ENCODE data around the gene ARHGEF10L.

The ARHGEF10L gene

GRCh38 chr1:17687145-17687544, 147.6 kb downstream of the ARHGEF10L start:
- DNase-seq: no peak

DNA sequence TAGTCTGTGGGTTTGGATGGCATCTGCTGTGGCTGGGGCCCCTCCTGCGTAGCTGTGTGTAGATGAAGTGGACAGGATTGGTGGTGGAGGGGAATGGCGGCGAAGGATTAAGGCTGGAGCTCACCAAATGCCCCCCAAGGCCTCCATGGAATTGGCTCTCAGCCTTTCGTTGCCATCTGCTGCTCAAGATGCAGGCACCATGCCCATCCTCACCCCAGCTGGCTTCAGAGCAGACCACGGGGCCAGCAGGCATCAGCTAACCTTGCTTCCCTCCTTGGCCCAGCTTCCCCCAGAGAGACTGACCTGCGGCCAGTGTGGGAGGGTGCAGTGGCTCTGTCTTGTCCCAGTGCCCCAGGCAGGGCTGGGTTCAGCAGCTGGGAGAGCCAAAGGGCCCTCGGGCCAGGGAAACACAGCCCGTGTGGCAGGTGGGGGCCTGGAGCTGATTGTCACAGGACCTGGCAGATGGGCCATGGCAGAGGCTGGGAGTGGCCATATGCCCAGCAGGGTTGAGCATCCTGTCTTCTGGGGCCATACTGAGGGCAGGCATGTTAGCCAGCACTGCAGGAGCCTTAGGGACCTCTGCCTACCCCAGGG, 148.8 kb downstream of the ARHGEF10L start:
- DNase-seq: peak; percentile 63

GRCh38 chr1:17689011-17689410, 149.5 kb downstream of the ARHGEF10L start:
- DNase-seq: peak; percentile 21

DNA sequence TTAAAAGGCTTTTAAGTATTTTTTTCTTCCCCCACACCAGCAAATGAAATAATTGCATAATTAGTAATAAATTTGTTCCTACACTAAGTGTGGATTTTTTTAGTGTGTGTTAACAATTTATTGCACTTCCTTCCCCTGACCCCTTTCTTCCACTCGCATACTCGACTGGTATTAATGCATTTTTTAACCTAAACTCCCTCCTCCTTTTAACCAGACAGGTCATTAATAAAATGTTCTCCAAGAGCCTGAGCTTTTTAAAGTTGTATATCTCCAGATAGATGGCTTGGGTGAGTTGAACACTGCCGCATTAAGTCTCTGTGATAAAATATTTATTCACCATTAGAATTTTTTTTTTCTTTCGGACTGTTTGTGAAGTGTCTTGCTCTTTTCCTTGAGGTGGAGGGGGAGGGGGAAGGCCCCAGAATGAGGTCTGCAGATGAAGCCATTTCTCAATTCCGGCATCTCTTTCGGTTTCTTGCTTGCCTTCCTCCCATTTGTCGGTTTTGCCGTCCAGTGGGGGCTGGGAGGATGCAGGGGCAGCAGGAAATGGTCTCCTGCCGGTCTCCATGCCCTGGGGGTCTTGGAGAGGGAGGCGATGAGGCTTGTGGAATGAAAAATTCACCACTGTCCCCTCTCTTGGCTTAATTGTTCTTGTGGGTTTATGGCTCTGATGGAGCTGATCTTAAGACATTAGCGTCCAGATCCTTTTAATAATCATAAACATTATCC, 151.6 kb downstream of the ARHGEF10L start:
- DNase-seq: no peak

- DNase-seq: no peak
Observed at GRCh38 chr1:17692645-17693044, 153.1 kb downstream of the ARHGEF10L start.

DNA sequence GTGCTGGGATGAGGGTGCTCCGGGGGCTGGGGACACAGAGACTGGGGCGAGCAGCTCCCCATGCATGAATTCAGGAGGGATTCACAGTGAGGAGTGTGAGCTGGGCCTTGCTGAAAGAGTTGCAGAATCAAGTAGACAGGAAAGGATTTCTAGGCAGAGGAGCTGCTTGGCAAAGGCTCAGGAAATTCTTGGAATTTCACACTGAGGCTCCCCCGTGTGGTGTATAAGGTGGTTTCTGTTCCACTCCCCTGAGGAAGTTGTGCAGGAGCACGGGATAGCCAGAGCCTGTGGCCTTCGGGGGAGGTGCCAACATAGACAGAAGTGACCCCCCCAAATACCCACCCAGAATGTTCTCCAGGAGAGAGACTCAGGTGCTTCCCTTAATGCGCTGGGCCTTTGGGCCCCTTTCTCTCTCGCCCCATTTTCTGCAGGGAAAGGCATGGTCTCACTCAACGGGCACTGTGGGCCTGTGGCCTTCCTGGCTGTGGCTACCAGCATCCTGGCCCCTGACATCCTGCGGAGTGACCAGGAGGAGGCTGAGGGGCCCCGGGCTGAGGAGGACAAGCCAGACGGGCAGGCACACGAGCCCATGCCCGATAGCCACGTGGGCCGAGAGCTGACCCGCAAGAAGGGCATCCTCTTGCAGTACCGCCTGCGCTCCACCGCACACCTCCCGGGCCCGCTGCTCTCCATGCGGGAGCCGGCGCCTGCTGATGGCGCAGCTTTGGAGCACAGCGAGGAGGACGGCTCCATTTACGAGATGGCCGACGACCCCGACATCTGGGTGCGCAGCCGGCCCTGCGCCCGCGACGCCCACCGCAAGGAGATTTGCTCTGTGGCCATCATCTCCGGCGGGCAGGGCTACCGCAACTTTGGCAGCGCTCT, 157.2 kb downstream of the ARHGEF10L start:
- peak; percentile 61 for DNase-seq

DNA sequence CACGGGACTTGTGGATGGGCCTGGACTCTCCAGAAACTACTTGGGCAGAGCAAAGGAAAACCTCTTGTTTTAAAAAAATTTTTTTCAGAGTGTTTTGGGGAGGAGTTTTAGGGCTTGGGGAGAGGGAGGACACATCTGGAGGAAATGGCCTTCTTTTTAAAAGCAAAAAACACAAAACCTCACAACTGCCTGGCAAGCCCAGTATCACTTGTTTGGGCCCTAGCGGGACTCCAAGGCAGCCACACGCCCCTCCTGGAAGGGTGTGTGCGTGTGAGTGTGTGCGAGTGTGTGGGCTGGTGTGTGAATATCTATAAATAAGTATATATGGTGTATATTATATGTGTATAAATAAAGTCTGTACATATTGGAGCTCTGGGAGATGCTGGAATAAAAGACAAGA, 158.0 kb downstream of the ARHGEF10L start:
- no peak for DNase-seq

- no peak for DNase-seq
Observed at GRCh38 chr1:17699581-17699980, 160.1 kb downstream of the ARHGEF10L start.

DNA sequence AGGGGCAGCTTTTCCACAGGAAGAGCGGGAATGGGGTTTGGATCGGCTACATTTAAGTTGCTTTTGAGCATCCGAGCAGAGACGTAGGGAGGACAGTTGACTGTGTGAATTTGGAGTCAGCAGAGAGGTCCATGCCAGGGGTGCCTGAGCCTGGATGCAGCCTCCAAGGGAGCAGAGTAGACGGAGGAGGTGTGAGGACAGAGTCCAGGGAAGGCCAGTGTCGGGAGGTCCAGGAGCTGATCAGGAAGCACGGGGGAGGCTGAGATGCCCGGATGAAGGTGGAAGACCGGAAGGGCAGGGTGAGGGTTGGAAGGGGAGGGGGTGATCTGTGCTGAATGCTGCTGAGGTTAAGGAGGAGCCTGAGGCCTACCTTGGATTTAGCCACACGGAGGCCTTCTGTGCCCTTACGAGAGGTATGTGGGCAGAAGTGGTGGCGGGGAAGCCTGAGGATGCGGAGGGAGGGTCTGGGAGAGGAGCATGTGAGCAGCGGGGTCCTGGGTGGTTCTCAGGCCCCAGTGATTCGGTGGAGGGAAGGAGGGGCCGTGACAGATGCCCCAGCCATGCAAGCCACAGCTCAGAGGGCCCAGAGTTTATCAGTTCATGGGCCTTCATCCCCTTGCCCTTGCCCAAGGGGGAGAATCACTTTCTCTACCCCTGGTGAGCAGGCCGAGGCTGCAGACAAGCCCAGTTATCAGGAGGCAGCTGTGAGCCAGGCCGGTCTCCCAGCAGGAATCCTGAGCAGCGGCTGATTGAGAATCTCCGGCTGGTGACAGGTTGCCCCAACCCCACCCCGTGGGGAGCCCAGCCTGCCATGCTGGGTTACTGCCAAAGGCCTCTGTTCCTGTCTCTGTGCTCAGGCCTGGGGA, 161.7 kb downstream of the ARHGEF10L start:
- DNase-seq: peak; percentile 68

DNA sequence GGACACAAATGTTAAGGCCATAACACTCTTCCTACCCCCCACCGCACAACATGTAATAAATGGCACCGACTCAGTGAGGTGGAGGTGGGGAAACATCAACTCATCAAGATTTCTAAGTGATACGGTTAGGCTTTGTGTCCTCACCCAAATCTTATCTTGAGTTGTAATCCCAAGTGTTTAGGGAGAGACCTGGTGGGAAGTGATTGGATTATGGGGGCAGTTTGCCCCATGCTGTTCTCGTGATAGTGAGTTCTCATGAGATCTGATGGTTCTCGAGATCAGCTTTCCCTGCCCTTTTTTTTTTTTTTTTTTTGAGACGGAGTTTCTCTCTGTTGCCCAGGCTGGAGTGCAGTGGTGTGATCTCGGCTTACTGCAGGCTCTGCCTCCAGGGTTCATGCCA, 164.7 kb downstream of the ARHGEF10L start:
- DNase-seq: peak; percentile 42

- DNase-seq: peak; percentile 59
Observed at GRCh38 chr1:17706445-17706844, 166.9 kb downstream of the ARHGEF10L start.

GRCh38 chr1:17709981-17710380, 170.5 kb downstream of the ARHGEF10L start:
- no peak for DNase-seq

DNA sequence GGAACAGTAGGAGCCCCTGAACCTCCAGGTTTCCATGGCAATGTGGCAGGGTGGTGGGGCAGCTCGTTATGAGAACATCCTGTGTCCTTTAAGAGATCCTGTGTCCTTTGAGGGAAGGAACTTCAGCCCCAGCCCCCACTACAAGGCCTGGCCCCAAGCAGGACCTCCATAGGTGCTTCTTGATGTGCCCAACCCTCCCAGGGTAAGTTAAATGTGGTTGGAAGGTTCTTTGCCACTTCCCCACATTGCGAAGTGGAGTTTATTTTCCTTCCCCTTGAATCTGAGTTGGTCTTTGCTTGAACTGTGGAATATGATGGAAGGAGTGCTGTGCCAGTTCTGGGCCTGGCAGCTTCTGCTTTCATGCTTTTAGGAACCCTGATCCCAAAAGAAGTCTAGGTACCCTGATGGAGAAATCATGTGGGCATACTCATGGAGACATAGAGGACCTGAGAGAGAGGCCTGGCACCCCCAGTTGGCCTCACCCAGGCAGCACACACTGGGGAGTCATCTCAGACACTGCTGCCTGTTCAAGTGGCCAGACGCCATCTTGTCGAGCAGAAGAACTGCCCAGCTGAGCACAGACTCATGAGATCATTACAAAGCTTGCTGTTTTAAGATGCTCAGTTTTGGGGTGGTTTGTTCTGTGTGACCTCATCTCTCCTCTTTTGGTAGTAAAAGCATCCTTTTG, 171.5 kb downstream of the ARHGEF10L start:
- no peak for DNase-seq

GRCh38 chr1:17711577-17711910, 172.0 kb downstream of the ARHGEF10L start:
- DNase-seq: no peak

- no peak for DNase-seq
Observed at GRCh38 chr1:17711941-17712340, 172.4 kb downstream of the ARHGEF10L start.

DNA sequence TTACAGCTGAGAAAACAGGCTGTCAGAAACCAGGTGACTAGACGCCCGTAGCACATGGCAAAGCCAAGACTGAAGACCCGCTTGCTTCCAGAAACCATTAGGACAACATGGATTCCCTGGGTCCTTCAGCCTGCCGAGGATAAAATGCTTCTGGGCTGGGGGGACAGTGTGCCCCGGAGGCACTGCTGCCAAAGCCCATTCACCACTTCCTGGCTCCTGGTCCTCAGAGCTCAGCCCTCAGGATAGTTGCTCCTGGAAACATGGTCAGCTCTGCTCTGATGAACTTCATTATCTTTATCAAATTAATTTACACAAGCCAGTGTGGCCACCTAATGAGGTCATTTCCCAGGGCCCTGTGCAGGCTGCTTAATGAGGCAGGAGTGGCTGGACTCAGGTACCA, 174.5 kb downstream of the ARHGEF10L start:
- DNase-seq: no peak

GRCh38 chr1:17717594-17718535, 178.4 kb downstream of the ARHGEF10L start:
- peak; percentile 80 for DNase-seq

GRCh38 chr1:17719874-17720273, 180.4 kb downstream of the ARHGEF10L start:
- DNase-seq: no peak

GRCh38 chr1:17721444-17721843, 181.9 kb downstream of the ARHGEF10L start:
- DNase-seq: no peak

- DNase-seq: no peak
Observed at GRCh38 chr1:17723684-17724083, 184.2 kb downstream of the ARHGEF10L start.

DNA sequence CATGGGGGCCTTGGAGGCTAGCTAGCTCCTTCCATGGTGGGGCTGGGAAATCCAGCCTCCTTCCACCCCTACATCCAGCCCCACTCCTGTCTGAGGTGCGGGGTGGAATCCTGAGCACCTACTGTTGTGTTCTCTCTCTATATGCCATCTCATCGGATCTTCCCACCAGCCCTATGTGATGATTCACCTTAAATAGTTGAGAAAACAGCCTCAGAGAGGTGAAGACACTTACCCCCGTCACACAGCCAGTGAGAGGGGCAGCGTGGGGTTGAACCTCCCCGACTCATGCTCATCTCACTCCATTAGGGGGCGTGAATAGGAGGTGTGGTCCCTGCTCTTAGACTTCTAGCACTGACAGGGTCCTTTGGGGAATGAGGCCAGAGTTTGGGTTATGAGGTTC, 184.7 kb downstream of the ARHGEF10L start:
- DNase-seq: no peak
